A549 (cell line): Measurements from ENCODE around the gene AGRP. TPM values are rescaled to one million over a fixed set of nuclear protein-coding genes. Genes with fewer than 3 reads are reported as not detected.

Experiments used
- ATAC-seq, 2 experiments: fragments of 200-7000 bp in 1 of 2; fragments of >200 bp in 1 of 2; cut with Nextera tagmentation in 1 of 2; cut with Tn5 transposase in 1 of 2; 3 replicates each; pipeline versions ENCODE4 v1.8.0 to v1.9.1; 2018 to 2020; ENCODE audit warnings: mild to moderate bottlenecking in 1 of 2, moderate library complexity in 1 of 2
- CTCF ChIA-PET: fragments of 300-600 bp; sonication (Branson Sonifier 250); formaldehyde crosslinking; extraction: SDS; loops from one replicate; lab custom pipeline; 2021; ENCODE audit warnings: antibody characterized with exemption, inconsistent platforms; lab: Yijun Ruan, JAX
- POLR2A ChIA-PET: fragments of 350-600 bp; formaldehyde crosslinking; extraction: SDS; loops from one replicate; lab custom pipeline; 2021; ENCODE audit warnings: antibody characterized with exemption, inconsistent platforms; lab: Yijun Ruan, JAX
- DNase-seq, 2 experiments: peaks; one replicate each; pipeline versions ENCODE4 v3.0.0 to v3.0.0-alpha.2; 2011 to 2016; ENCODE audit warnings: low read depth in 1 of 2, low spot score in 1 of 2
- FAIRE-seq: peaks from 2 replicates; lab custom pipeline; 2011; peaks lifted over from hg19 to GRCh38; lab: Jason Lieb, UNC
- H3K27ac ChIP-seq, 2 experiments: fragments of >200 bp; sonication (Bioruptor Twin); formaldehyde crosslinking; 3 replicates each; pipeline ENCODE4 v1.5.1; 2016 to 2017
- H3K4me1 ChIP-seq: fragments of >200 bp; sonication (Bioruptor Twin); formaldehyde crosslinking; 3 replicates; pipeline ENCODE4 v1.6.1; 2016
- H3K4me2 ChIP-seq: fragments of >200 bp; sonication (Bioruptor Twin); formaldehyde crosslinking; 3 replicates; pipeline ENCODE4 v1.6.1; 2016
- H3K4me3 ChIP-seq: fragments of >200 bp; sonication (Bioruptor Twin); formaldehyde crosslinking; 3 replicates; pipeline ENCODE4 v1.5.1; 2016
- H3K9me3 ChIP-seq: fragments of >200 bp; sonication (Bioruptor Twin); formaldehyde crosslinking; 3 replicates; pipeline ENCODE4 v1.6.1; 2016
- ATOH8 ChIP-seq: fragments of 250-450 bp; sonication (Bioruptor Pico); IDR thresholded peaks from 2 replicates; pipeline ENCODE4 v1.5.0; 2020; ENCODE audit warnings: low read depth, mild to moderate bottlenecking, moderate library complexity
- CHD2 ChIP-seq: fragments of 150-350 bp; IDR thresholded peaks from 2 replicates; pipeline ENCODE4 v1.6.1; 2014; ENCODE audit warnings: low read length; ENCODE audit not compliant: partially characterized antibody
- CHD4 ChIP-seq: fragments of 200-600 bp; sonication (generic); IDR thresholded peaks from 2 replicates; pipeline ENCODE4 v1.6.1; 2016; ENCODE audit warnings: antibody characterized with exemption, mild to moderate bottlenecking, borderline replicate concordance
- EHF ChIP-seq: fragments of 250-450 bp; sonication (Bioruptor Pico); IDR thresholded peaks from 2 replicates; pipeline ENCODE4 v1.5.0; 2020; ENCODE audit warnings: mild to moderate bottlenecking
- EHMT2 ChIP-seq: fragments of 200-600 bp; sonication (generic); IDR thresholded peaks from 2 replicates; pipeline ENCODE4 v1.6.1; 2016; ENCODE audit warnings: antibody characterized with exemption, low read depth, mild to moderate bottlenecking, moderate library complexity
- ELK1 ChIP-seq: fragments of 150-350 bp; IDR thresholded peaks from 2 replicates; pipeline ENCODE4 v1.6.1; 2014; ENCODE audit warnings: low read depth, mild to moderate bottlenecking, low read length
- FOSB ChIP-seq: fragments of 250-450 bp; sonication (Bioruptor Pico); IDR thresholded peaks from 2 replicates; pipeline ENCODE4 v1.5.0; 2020; ENCODE audit warnings: mild to moderate bottlenecking, moderate library complexity
- HDAC2 ChIP-seq: fragments of 200-600 bp; sonication (generic); IDR thresholded peaks from 2 replicates; pipeline ENCODE4 v1.6.1; 2016
- HES2 ChIP-seq: fragments of >200 bp; sonication (Bioruptor Twin); formaldehyde crosslinking; IDR thresholded peaks from 2 replicates; pipeline ENCODE4 v1.6.1; 2016
- HEYL ChIP-seq: fragments of 250-450 bp; sonication (Bioruptor Pico); IDR thresholded peaks from 2 replicates; pipeline ENCODE4 v1.8.0; 2021; ENCODE audit warnings: mild to moderate bottlenecking, moderate library complexity
- JUN ChIP-seq, 2 experiments: fragments of >200 bp; sonication (Bioruptor Twin); formaldehyde crosslinking; IDR thresholded peaks; 2 replicates in 1 of 2; 3 replicates in 1 of 2; pipeline ENCODE4 v1.6.1; 2016 to 2017
- KDM1A ChIP-seq: fragments of 200-600 bp; sonication (generic); IDR thresholded peaks from 2 replicates; pipeline ENCODE4 v1.6.1; 2016; ENCODE audit warnings: low read depth, mild to moderate bottlenecking
- MAX ChIP-seq: IDR thresholded peaks from 2 replicates; pipeline ENCODE4 v1.6.1; 2012
- MAZ ChIP-seq: fragments of 150-350 bp; IDR thresholded peaks from 2 replicates; pipeline ENCODE4 v1.6.1; 2014; ENCODE audit warnings: antibody characterized with exemption, low read depth, low read length, borderline replicate concordance
- PBX3 ChIP-seq: IDR thresholded peaks from 2 replicates; pipeline ENCODE4 v1.6.1; 2012
- RARB ChIP-seq: fragments of 250-450 bp; sonication (Bioruptor Pico); IDR thresholded peaks from 2 replicates; pipeline ENCODE4 v1.8.0; 2021; ENCODE audit warnings: mild to moderate bottlenecking, moderate library complexity
- REST ChIP-seq: fragments of 200-600 bp; sonication (generic); IDR thresholded peaks from 2 replicates; pipeline ENCODE4 v1.6.1; 2016; ENCODE audit warnings: antibody characterized with exemption, mild to moderate bottlenecking, moderate library complexity
- USF2 ChIP-seq: fragments of 450-650 bp; IDR thresholded peaks from 2 replicates; pipeline ENCODE4 v1.6.1; 2014; ENCODE audit warnings: antibody characterized with exemption
- ZC3H11A ChIP-seq: fragments of 450-650 bp; IDR thresholded peaks from 2 replicates; pipeline ENCODE4 v1.6.1; 2014; ENCODE audit warnings: antibody characterized with exemption, mild to moderate bottlenecking
- WGBS: methylation state at CpG from one replicate; pipeline ENCODE4 v1.1.6; 2017; ENCODE audit errors: missing lambda C conversion rate; 5-methylcytosine and 5-hydroxymethylcytosine counted together
- polyA plus RNA-seq, 4 experiments: library from polyadenylated mRNA; depleted of rRNA in 3 of 4; stranded (reverse); fragments of >200 nt; fragmentation: RNase III in 1 of 4; extraction: RNeasy Plus Mini Kit Qiagen cat#74134 plus additional on column Dnase treatment in 1 of 4; gene quantifications; 2 replicates in 3 of 4; 3 replicates in 1 of 4; pipeline ENCODE4 v1.2.3, GENCODE V29; 2011 to 2017

The AGRP gene
- polyA plus RNA-seq, 2 of the 4 experiments (the other 2 are of a cell fraction) = not detected

GRCh38 chr16:67499106-67499505 lies 15.8 kb upstream of the AGRP start:
- ChIA-PET CTCF (interaction anchor here (1.2 to 14.6 kb wide), 5 partner anchors 10 to 168 kb away, joined by 3 to 278 read pairs (median 16); partner anchors contain the start of gene C16orf86), POLR2A (no interaction called here)
- DNase-seq (no peak), ATAC-seq (no peak), FAIRE-seq (no peak)
- Histone ChIP-seq H3K27ac (no peak overlapping the region), H3K9me3 (no peaks in the 10 kb centered on the region), H3K4me1 (peaks cover under 1% of the 10 kb centered on the region; the same call in 1 of the 3 replicates), H3K4me2 (no peak overlapping the region)
- WGBS = 78% methylated on average over 4 of the region's 4 CpGs
- TF ChIP-seq CHD4 (no peak), HEYL (CRISPR knock-in tag) (no peak), CHD2 (no peak), HDAC2 (no peak), RARB (no peak), MAX (no peak), EHMT2 (no peak), HES2 (no peak), ATOH8 (CRISPR knock-in tag) (no peak), KDM1A (no peak), REST (no peak), MAZ (no peak), FOSB (CRISPR knock-in tag) (no peak), ELK1 (no peak), ZC3H11A (no peak), USF2 (no peak), PBX3 (no peak), JUN (IDR thresholded peaks at IDR 0.05) (no peak), EHF (CRISPR knock-in tag) (no peak)
- TF ChIP-seq, all 56 proteins: peak for 0
- H3K4me3 ChIP-seq = no peak overlapping the region
